Type B pancreatic cell (in vitro differentiated cells): ENCODE data around the gene TBL1X. TPM values are rescaled to one million over a fixed set of nuclear protein-coding genes. Genes with fewer than 3 reads are reported as not detected.

Source experiments
- DNase-seq: peaks from one replicate; pipeline ENCODE4 v3.0.0; 2021; ENCODE audit warnings: mixed read lengths; ENCODE audit not compliant: unreplicated experiment; ENCODE audit errors: extremely low spot score
- H3K27ac Mint-ChIP-seq: 2 replicates; pipeline ENCODE4 v1.8.0; 2021; ENCODE audit warnings: mild to moderate bottlenecking, mixed read lengths
- H3K27me3 Mint-ChIP-seq: 2 replicates; pipeline ENCODE4 v1.8.0; 2021; ENCODE audit warnings: mixed read lengths
- H3K36me3 Mint-ChIP-seq: 2 replicates; pipeline ENCODE4 v1.8.0; 2021; ENCODE audit warnings: mixed read lengths
- H3K4me1 Mint-ChIP-seq: one replicate; pipeline ENCODE4 v1.8.0; 2021; ENCODE audit warnings: mixed read lengths; ENCODE audit not compliant: unreplicated experiment
- H3K4me3 Mint-ChIP-seq: 2 replicates; pipeline ENCODE4 v1.8.0; 2021; ENCODE audit warnings: mild to moderate bottlenecking, mixed read lengths
- H3K9me3 Mint-ChIP-seq: 2 replicates; pipeline ENCODE4 v1.8.0; 2021; ENCODE audit warnings: mixed read lengths
- CTCF ChIP-seq: fragments of 200-600 bp; sonication (generic); conservative IDR thresholded peaks from 2 replicates; pipeline ENCODE4 v1.5.0; 2021; ENCODE audit warnings: antibody characterized with exemption, mild to moderate bottlenecking
- total RNA-seq: library from RNA; stranded (reverse); gene quantifications from 2 replicates; pipeline ENCODE4 v1.2.1, GENCODE V29; 2021; ENCODE audit warnings: low replicate concordance

The TBL1X gene
- total RNA-seq, 1 donor from 2014 or later, result 41.3 TPM

GRCh38 chrX:9482408-9482807 is 17.6 kb downstream of the TBL1X start:
- Mint-ChIP-seq H3K27me3 (no peaks in the 10 kb centered on the region), H3K27ac (no peak overlapping the region), H3K4me1 (peaks cover 7% of the 10 kb centered on the region), H3K36me3 (peaks cover 14% of the 10 kb centered on the region), H3K9me3 (peaks cover 4% of the 10 kb centered on the region), H3K4me3 (no peak overlapping the region)
- TF ChIP-seq CTCF, result no peak
- DNase-seq, result no peak

- H3K4me1 Mint-ChIP-seq, result peaks cover 7% of the 10 kb centered on the region
- peaks cover 14% of the 10 kb centered on the region for H3K36me3 Mint-ChIP-seq
- DNase-seq, result no peak
- no peak overlapping the region for H3K4me3 Mint-ChIP-seq
- TF ChIP-seq CTCF, result no peak
- H3K9me3 Mint-ChIP-seq, result peaks cover 4% of the 10 kb centered on the region
- H3K27ac Mint-ChIP-seq, result no peak overlapping the region
- H3K27me3 Mint-ChIP-seq, result no peaks in the 10 kb centered on the region
Observed at GRCh38 chrX:9482837-9483236, 18.0 kb downstream of the TBL1X start.

- Mint-ChIP-seq H3K27me3 (no peaks in the 10 kb centered on the region), H3K36me3 (peaks cover 14% of the 10 kb centered on the region), H3K4me3 (no peak overlapping the region), H3K4me1 (peaks cover 7% of the 10 kb centered on the region), H3K9me3 (peaks cover 4% of the 10 kb centered on the region), H3K27ac (no peak overlapping the region)
- no peak for DNase-seq
- TF ChIP-seq CTCF, result no peak
Observed at GRCh38 chrX:9483376-9483775, 18.5 kb downstream of the TBL1X start.

- no peak for DNase-seq
- Mint-ChIP-seq H3K9me3 (no peaks in the 10 kb centered on the region), H3K4me1 (peaks cover 7% of the 10 kb centered on the region), H3K36me3 (peaks cover 10% of the 10 kb centered on the region), H3K27me3 (no peaks in the 10 kb centered on the region), H3K4me3 (no peak overlapping the region), H3K27ac (no peak overlapping the region)
- TF ChIP-seq CTCF, result no peak
Observed at GRCh38 chrX:9486786-9487387, 22.0 kb downstream of the TBL1X start.

- DNase-seq, result no peak
- H3K27ac Mint-ChIP-seq, result no peak overlapping the region
- H3K4me3 Mint-ChIP-seq, result no peak overlapping the region
- no peaks in the 10 kb centered on the region for H3K27me3 Mint-ChIP-seq
- no peaks in the 10 kb centered on the region for H3K9me3 Mint-ChIP-seq
- no peak for TF ChIP-seq CTCF
- H3K36me3 Mint-ChIP-seq, result peaks cover 3% of the 10 kb centered on the region
- H3K4me1 Mint-ChIP-seq, result no peaks in the 10 kb centered on the region
Observed at GRCh38 chrX:9488586-9488985, 23.7 kb downstream of the TBL1X start.

- Mint-ChIP-seq H3K4me3 (no peak overlapping the region), H3K36me3 (no peaks in the 10 kb centered on the region), H3K9me3 (no peaks in the 10 kb centered on the region), H3K4me1 (no peaks in the 10 kb centered on the region), H3K27ac (no peak overlapping the region), H3K27me3 (no peaks in the 10 kb centered on the region)
- DNase-seq, result no peak
- no peak for TF ChIP-seq CTCF
Observed at GRCh38 chrX:9489234-9489633, 24.4 kb downstream of the TBL1X start.
